Heart left ventricle (tissue), 13 donors: Measurements from ENCODE around the gene COL23A1.

Experiments
- POLR2A ChIP-seq, 2 donors: fragments of 450-650 bp; IDR thresholded peaks; one replicate each; pipeline ENCODE4 v1.6.1; 2017; ENCODE audit warnings: antibody characterized with exemption in 2 of 2, mild to moderate bottlenecking in 2 of 2, moderate library complexity in 2 of 2
- TF ChIP-seq, protein P1 (sequence below), 12 donors: fragments of 200-600 bp; sonication (generic) in 4 of 12; IDR thresholded peaks; one replicate each; pipeline versions ENCODE4 v1.5.0 to v1.8.0; 2018 to 2022; ENCODE audit warnings: antibody characterized with exemption in 12 of 12, mild to moderate bottlenecking in 5 of 12
- donor health status: ischemic (EF 13 %, LVEDD 7.1; RV severe dilation, severe dysfunction).
- donor health status: DM: no; HTN: yes; CAD: no.
- donor health status: DM: no; HTN: no; CAD: no.
- donor health status: ischemic (EF 25% LVEDD 6.9; RV normal size, moderate dysfunction).
- donor health status: ischemic (EF 25% LVEDD 5.7; RV mildly dilated, moderate dysfunction).
- donor health status: ischemic (EF 35%, LVEDD 5.7; RV mildly dilated, moderate dysfunction).
- donor health status: nonischemic (EF 11% LVEDD 7.7; RV severe dilation, severe dysfunction).
- donor health status: DM: yes; HTN: yes; CAD: no.
- donor health status: PGD.
- donor health status: ischemic (EF 29% LVEDD 5.4; RV normal size, mild dysfunction).
- donor health status: nonischemic (EF 23%, LVEDD 6.1; RV moderate dilation, normal function).

DNA sequence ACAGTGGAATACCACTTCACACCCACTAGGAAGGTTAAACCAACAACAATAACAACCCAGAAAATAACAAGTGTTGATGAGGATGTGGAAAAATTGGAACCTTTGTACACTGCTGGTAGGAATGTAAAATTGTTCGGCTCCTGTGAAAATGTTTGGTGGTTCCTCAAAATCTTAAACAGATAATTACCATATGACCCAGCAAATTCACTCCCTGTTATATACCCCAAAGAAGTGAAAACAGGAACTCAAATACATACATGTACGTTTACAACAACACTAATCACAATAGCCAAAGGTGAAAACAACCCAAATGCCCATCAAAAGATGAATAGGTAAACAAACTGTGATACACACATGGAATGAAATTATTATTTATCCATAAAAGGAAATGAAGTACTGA is 179.1 kb downstream of the COL23A1 start:
- TF ChIP-seq, protein P1, sequence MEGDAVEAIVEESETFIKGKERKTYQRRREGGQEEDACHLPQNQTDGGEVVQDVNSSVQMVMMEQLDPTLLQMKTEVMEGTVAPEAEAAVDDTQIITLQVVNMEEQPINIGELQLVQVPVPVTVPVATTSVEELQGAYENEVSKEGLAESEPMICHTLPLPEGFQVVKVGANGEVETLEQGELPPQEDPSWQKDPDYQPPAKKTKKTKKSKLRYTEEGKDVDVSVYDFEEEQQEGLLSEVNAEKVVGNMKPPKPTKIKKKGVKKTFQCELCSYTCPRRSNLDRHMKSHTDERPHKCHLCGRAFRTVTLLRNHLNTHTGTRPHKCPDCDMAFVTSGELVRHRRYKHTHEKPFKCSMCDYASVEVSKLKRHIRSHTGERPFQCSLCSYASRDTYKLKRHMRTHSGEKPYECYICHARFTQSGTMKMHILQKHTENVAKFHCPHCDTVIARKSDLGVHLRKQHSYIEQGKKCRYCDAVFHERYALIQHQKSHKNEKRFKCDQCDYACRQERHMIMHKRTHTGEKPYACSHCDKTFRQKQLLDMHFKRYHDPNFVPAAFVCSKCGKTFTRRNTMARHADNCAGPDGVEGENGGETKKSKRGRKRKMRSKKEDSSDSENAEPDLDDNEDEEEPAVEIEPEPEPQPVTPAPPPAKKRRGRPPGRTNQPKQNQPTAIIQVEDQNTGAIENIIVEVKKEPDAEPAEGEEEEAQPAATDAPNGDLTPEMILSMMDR (IDR thresholded peaks at IDR 0.05) = no peak
- no peak for TF ChIP-seq POLR2A (IDR thresholded peaks at IDR 0.05)
